Measurements from ENCODE around the gene RANBP6.

RANBP6 gene

GRCh38 chr9:6007058-6007769 lies 8.2 kb downstream of the RANBP6 start:
- DNase-seq: no peak

- DNase-seq: no peak
Measured at GRCh38 chr9:6006749-6007057, 8.7 kb downstream of the RANBP6 start.

- DNase-seq: no peak
Measured at GRCh38 chr9:6000955-6001354, 14.5 kb downstream of the RANBP6 start.

GRCh38 chr9:5999443-6000101 lies 15.9 kb downstream of the RANBP6 start:
- DNase-seq: no peak

GRCh38 chr9:5994493-5994892 lies 20.9 kb downstream of the RANBP6 start:
- no peak for DNase-seq

- no peak for DNase-seq
Measured at GRCh38 chr9:5988265-5988664, 27.2 kb downstream of the RANBP6 start.

GRCh38 chr9:5983042-5983441 lies 32.4 kb downstream of the RANBP6 start:
- no peak for DNase-seq

- no peak for DNase-seq
Measured at GRCh38 chr9:5982317-5982716, 33.1 kb downstream of the RANBP6 start.

- DNase-seq: no peak
Measured at GRCh38 chr9:5978523-5978922, 36.9 kb downstream of the RANBP6 start.

GRCh38 chr9:5976674-5977397 lies 38.6 kb downstream of the RANBP6 start:
- DNase-seq: no peak

GRCh38 chr9:5971740-5972139 lies 43.7 kb downstream of the RANBP6 start:
- no peak for DNase-seq
